ENCODE results near the gene FANCI. TPM values are rescaled to one million over a fixed set of nuclear protein-coding genes. Genes with fewer than 3 reads are reported as not detected.

Gene FANCI
- total and polyA plus RNA-seq, 2 of the 4 experiments (the other 2 are of a cell fraction): 13.2 to 34.2 TPM

DNA sequence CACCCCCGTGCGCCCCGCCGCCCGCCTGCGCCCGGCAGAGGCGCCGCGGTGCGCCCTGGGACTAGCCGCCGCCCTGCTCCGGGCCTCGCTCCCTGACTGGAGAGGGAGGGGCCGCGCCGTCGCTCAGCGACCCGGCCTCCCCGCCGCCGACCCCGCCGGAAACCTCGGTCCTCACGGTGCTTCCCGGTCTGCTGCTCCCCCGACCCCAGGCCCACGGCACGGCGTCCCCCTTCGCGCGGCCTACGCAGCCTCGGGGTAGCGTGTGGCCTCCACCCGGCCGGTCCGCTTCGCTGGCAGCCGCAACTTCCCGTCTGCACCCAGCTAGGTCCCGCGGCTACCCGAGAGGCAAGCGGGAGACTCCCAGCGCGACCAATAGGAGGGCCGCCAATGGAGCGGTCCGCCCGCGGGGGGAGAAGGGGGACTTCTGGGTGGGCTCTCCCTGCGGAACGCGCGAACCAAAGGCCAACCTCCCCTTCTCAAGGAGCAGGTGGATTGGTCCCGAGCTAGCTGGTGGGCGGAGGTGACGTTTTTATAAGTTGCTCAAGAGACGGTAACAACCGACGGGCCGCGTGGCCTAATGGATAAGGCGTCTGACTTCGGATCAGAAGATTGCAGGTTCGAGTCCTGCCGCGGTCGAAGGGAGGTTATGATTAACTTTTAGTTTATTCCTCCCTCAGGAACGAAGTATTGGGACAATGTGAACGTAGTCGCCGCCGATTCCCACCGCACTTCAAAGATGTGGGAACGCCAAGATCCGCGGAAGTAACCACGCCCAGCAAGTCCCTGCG lies 90.9 kb downstream of the FANCI start, which contains the start of gene POLG:
Gene POLG, minus strand, starts transcription at position 315 of the 788 bp plus-strand sequence. CDS start 1,070 bp downstream, outside the sequence.
- peak within 1 kb of the TSS; percentile 52 for H3K56ac ChIP-seq (ENCODE audit: extremely low read depth, insufficient read depth, low read length)
- peaks cover 40% of the 10 kb centered on the region for H4K20me1 ChIP-seq (ENCODE audit: insufficient read depth, low read length)
- peaks cover 6% of the 10 kb centered on the region for H3K27me3 ChIP-seq (ENCODE audit: control insufficient read depth, insufficient read depth, low read length)
- H4K8ac ChIP-seq (ENCODE audit: low read depth in 2 of 2, low read length in 2 of 2): peak within 1 kb of the TSS; percentile 72 to 80; a peak in 3 of 4 replicates
- ChIA-PET POLR2A (ENCODE audit: unreplicated experiment) (interaction anchor here (0.6 kb wide), 1 partner anchor 422 kb away, joined by 3 read pairs; no protein-coding TSS in a partner anchor), CTCF (interaction anchor here (1.3 to 1.6 kb wide), 2 partner anchors 24 to 128 kb away, joined by 5 to 6 read pairs; no protein-coding TSS in a partner anchor)
- H3K4me1 ChIP-seq (ENCODE audit: control insufficient read depth, insufficient read depth, low read length): peaks cover 11% of the 10 kb centered on the region; the same call in 1 of the 2 replicates
- peak within 1 kb of the TSS; percentile 97 for H2AK9ac ChIP-seq (replicated peaks; ENCODE audit: low read depth, low read length, poor library complexity)
- dilution Hi-C loops (cut with HindIII; ENCODE audit: low sequenced_read_pairs, unreplicated experiment) (no loop called here), intact Hi-C loops (cut with micrococcal nuclease) (loop anchor here (1.0 kb wide), 1 partner anchor 127 kb away; no protein-coding TSS in a partner anchor), in situ Hi-C loops (cut with MboI; ENCODE audit: low sequenced_read_pairs) (no loop called here)
- H3K9me3 ChIP-seq (ENCODE audit: control insufficient read depth, insufficient read depth, low read length): no peaks in the 10 kb centered on the region
- H2BK15ac ChIP-seq (ENCODE audit: low read depth, low read length): no peak within 1 kb of the TSS
- no TSS peak for BruUV-seq (replicated peaks)
- H3K4me3 ChIP-seq (ENCODE audit: insufficient read depth, low read depth, low read length): peak within 1 kb of the TSS; percentile 59
- WGBS, 2 experiments (ENCODE audit: extremely low coverage in 2 of 2, insufficient read length in 1 of 2): 2% methylated on average over 36 of the region's 85 CpGs; no CpG with 5 or more reads in 1 of the 2 experiments
- H4K91ac ChIP-seq (ENCODE audit: insufficient read depth, low read depth, low read length): peak within 1 kb of the TSS; percentile 70; the same call in 1 of the 2 replicates
- peak within 1 kb of the TSS; percentile 83 for H3K9ac ChIP-seq (ENCODE audit: low read depth, low read length)
- H2AK5ac ChIP-seq (ENCODE audit: low read depth, low read length): peak within 1 kb of the TSS; percentile 66
- ATAC-seq (ENCODE audit: low read depth) (peak; percentile 93), DNase-seq (peak; percentile 99)
- H2BK5ac ChIP-seq (ENCODE audit: low read depth, low read length, poor library complexity, severe bottlenecking): peak within 1 kb of the TSS; percentile 76
- no peak within 1 kb of the TSS; the same call in 1 of the 2 replicates for H3K18ac ChIP-seq (ENCODE audit: low read depth, low read length)
- H3K4me2 ChIP-seq (ENCODE audit: low read depth, low read length): peak within 1 kb of the TSS; percentile 80
- H3K23ac ChIP-seq (ENCODE audit: low read depth, low read length): peak within 1 kb of the TSS; percentile 66
- no peak within 1 kb of the TSS; the same call in 1 of the 2 replicates for H4K5ac ChIP-seq (ENCODE audit: low read depth, low read length)
- H2BK120ac ChIP-seq (ENCODE audit: low read depth, low read length): no peak within 1 kb of the TSS; the same call in 1 of the 2 replicates
- H3K36me3 ChIP-seq (ENCODE audit: control insufficient read depth, insufficient read depth, low read length): peaks cover 23% of the 10 kb centered on the region
- H3K9me1 ChIP-seq (ENCODE audit: insufficient read depth, low read length): peaks cover 6% of the 10 kb centered on the region; the same call in 1 of the 2 replicates
- peak within 1 kb of the TSS; percentile 68 for H3K27ac ChIP-seq (ENCODE audit: insufficient read depth, low read length)
- H3K4ac ChIP-seq (ENCODE audit: low read depth, low read length): peak within 1 kb of the TSS; percentile 85
- no peak within 1 kb of the TSS for H2BK20ac ChIP-seq (ENCODE audit: low read depth, low read length)
- H3K14ac ChIP-seq (replicated peaks; ENCODE audit: low read depth, low read length): peak within 1 kb of the TSS; percentile 74
- peaks cover 28 to 40% of the 10 kb centered on the region in 2 experiments for H3K79me1 ChIP-seq (ENCODE audit: low read depth in 1 of 2, low read length in 2 of 2)
- H2AFZ ChIP-seq (replicated peaks; ENCODE audit: low read length, poor library complexity): peak within 1 kb of the TSS; percentile 96
- TF ChIP-seq MAZ (IDR thresholded peaks at IDR 0.05; ENCODE audit: borderline replicate concordance, low read depth, low read length) (peak; percentile 57; the same call in 1 of the 2 replicates), MXI1 (IDR thresholded peaks at IDR 0.05; ENCODE audit: borderline replicate concordance, low read depth, low read length) (no peak), RCOR1 (IDR thresholded peaks at IDR 0.05; ENCODE audit: insufficient replicate concordance, low read length) (no peak), CHD1 (IDR thresholded peaks at IDR 0.05; ENCODE audit: low read depth, low read length) (peak; percentile 100), BHLHE40 (IDR thresholded peaks at IDR 0.05; ENCODE audit: low read depth, low read length) (peak; percentile 100), RAD21 (IDR thresholded peaks at IDR 0.05; ENCODE audit: low read length) (no peak), FOS (IDR thresholded peaks at IDR 0.05; ENCODE audit: low read depth, low read length) (peak; percentile 98), NFE2L2 (IDR thresholded peaks at IDR 0.05; ENCODE audit: low read depth, low read length) (no peak), SMC3 (IDR thresholded peaks at IDR 0.05; ENCODE audit: low read depth, low read length) (no peak), RFX5 (IDR thresholded peaks at IDR 0.05; ENCODE audit: low read depth, low read length) (no peak), CEBPB (IDR thresholded peaks at IDR 0.05; ENCODE audit: low read depth, low read length) (0 out of 2 replicates have a peak, but pooled peaks have one; percentile 47), MAFK (IDR thresholded peaks at IDR 0.05; ENCODE audit: low read depth, low read length) (no peak), POLR2A (IDR thresholded peaks at IDR 0.05; ENCODE audit: low read depth, low read length) (peak; percentile 97)
- TF ChIP-seq, protein P1, sequence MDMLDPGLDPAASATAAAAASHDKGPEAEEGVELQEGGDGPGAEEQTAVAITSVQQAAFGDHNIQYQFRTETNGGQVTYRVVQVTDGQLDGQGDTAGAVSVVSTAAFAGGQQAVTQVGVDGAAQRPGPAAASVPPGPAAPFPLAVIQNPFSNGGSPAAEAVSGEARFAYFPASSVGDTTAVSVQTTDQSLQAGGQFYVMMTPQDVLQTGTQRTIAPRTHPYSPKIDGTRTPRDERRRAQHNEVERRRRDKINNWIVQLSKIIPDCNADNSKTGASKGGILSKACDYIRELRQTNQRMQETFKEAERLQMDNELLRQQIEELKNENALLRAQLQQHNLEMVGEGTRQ (IDR thresholded peaks at IDR 0.05; ENCODE audit: low read depth, low read length): peak; percentile 22; the same call in 1 of the 2 replicates
- TF ChIP-seq, protein P2, sequence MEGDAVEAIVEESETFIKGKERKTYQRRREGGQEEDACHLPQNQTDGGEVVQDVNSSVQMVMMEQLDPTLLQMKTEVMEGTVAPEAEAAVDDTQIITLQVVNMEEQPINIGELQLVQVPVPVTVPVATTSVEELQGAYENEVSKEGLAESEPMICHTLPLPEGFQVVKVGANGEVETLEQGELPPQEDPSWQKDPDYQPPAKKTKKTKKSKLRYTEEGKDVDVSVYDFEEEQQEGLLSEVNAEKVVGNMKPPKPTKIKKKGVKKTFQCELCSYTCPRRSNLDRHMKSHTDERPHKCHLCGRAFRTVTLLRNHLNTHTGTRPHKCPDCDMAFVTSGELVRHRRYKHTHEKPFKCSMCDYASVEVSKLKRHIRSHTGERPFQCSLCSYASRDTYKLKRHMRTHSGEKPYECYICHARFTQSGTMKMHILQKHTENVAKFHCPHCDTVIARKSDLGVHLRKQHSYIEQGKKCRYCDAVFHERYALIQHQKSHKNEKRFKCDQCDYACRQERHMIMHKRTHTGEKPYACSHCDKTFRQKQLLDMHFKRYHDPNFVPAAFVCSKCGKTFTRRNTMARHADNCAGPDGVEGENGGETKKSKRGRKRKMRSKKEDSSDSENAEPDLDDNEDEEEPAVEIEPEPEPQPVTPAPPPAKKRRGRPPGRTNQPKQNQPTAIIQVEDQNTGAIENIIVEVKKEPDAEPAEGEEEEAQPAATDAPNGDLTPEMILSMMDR (conservative IDR thresholded peaks at IDR 0.05; ENCODE audit: low read depth, low read length): no peak
